Endothelial cell of umbilical vein (primary cell): ENCODE data around the gene IL6. TPM values are rescaled to one million over a fixed set of nuclear protein-coding genes. Genes with fewer than 3 reads are reported as not detected.
"Not testable (repeated sequence)": the region's sequence is repeated elsewhere in the genome, so short reads cannot be mapped to it uniquely, and the experiment has no call there.

ENCODE experiments used
- BruUV-seq: library from RNA; stranded (reverse); fragments of 400-500 nt; replicated peaks from 2 replicates; lab custom pipeline; 2021; lab: Mats Ljungman, UMichigan
- CTCF ChIA-PET: fragments of 300-600, 350-600 bp; sonication (Branson Sonifier 250); formaldehyde crosslinking; loops from one replicate; lab custom pipeline; 2021; ENCODE audit warnings: antibody characterized with exemption, inconsistent platforms; lab: Charles Lee
- POLR2A ChIA-PET: fragments of 300-600, 350-600 bp; sonication (Branson Sonifier 250); formaldehyde crosslinking; loops from one replicate; lab custom pipeline; 2021; ENCODE audit warnings: antibody characterized with exemption, inconsistent platforms; lab: Charles Lee
- DNase-seq: peaks from one replicate; pipeline ENCODE4 v3.0.0-alpha.2; 2011; ENCODE audit warnings: low read depth, low spot score
- FAIRE-seq: peaks from 2 replicates; lab custom pipeline; 2011; peaks lifted over from hg19 to GRCh38; lab: Jason Lieb, UNC
- H2AFZ ChIP-seq: 2 replicates; pipeline ENCODE4 v1.6.0; 2012; ENCODE audit warnings: low read depth, low read length, control low read depth, inconsistent platforms
- H3K27ac ChIP-seq: 2 replicates; pipeline ENCODE4 v1.5.1; 2011; ENCODE audit warnings: low read depth, mild to moderate bottlenecking, control low read depth, low read length, moderate library complexity; ENCODE audit not compliant: insufficient read depth
- H3K27me3 ChIP-seq, 2 experiments: 2 replicates each; pipeline versions ENCODE4 v1.6.0 to v1.6.1; 2011; ENCODE audit warnings: low read length in 2 of 2, mixed read lengths in 1 of 2; ENCODE audit not compliant: control insufficient read depth in 2 of 2, insufficient read depth in 2 of 2
- H3K36me3 ChIP-seq, 2 experiments: 2 replicates in 1 of 2; 3 replicates in 1 of 2; pipeline ENCODE4 v1.5.1; 2011; ENCODE audit warnings: low read length in 2 of 2, mild to moderate bottlenecking in 1 of 2, moderate library complexity in 1 of 2; ENCODE audit not compliant: control insufficient read depth in 2 of 2, insufficient read depth in 2 of 2; ENCODE audit errors: extremely low read depth in 1 of 2
- H3K4me1 ChIP-seq: 3 replicates; pipeline ENCODE4 v1.5.1; 2011; ENCODE audit warnings: mild to moderate bottlenecking, low read length; ENCODE audit not compliant: control insufficient read depth, insufficient read depth; ENCODE audit errors: extremely low read depth
- H3K4me2 ChIP-seq: 2 replicates; pipeline ENCODE4 v1.6.1; 2011; ENCODE audit warnings: low read length, control low read depth, mixed read lengths; ENCODE audit not compliant: insufficient read depth
- H3K4me3 ChIP-seq, 3 experiments: fragments of 200-600 bp in 1 of 3; sonication (generic), shearing (Covaris generic) in 1 of 3; replicated peaks in 1 of 3; 2 replicates each; pipeline ENCODE4 v1.5.1; 2011 to 2016; ENCODE audit warnings: control low read depth in 3 of 3, low read length in 3 of 3, mild to moderate bottlenecking in 2 of 3, inconsistent platforms in 1 of 3, low read depth in 1 of 3, moderate library complexity in 1 of 3; ENCODE audit not compliant: insufficient read depth in 1 of 3
- H3K79me2 ChIP-seq: 2 replicates; pipeline ENCODE4 v1.6.0; 2012; ENCODE audit warnings: low read length, inconsistent platforms; ENCODE audit not compliant: control insufficient read depth, insufficient read depth
- H3K9ac ChIP-seq: replicated peaks from 2 replicates; pipeline ENCODE3; 2011; ENCODE audit warnings: low read length, control low read depth; ENCODE audit not compliant: insufficient read depth; ENCODE audit errors: extremely low read depth
- H3K9me1 ChIP-seq: replicated peaks from 3 replicates; pipeline ENCODE4 v1.6.0; 2011; ENCODE audit warnings: mild to moderate bottlenecking, low read length; ENCODE audit not compliant: control insufficient read depth, insufficient read depth; ENCODE audit errors: extremely low read depth
- H3K9me3 ChIP-seq: replicated peaks from 2 replicates; pipeline ENCODE4 v1.5.1; 2012; ENCODE audit warnings: low read length, inconsistent platforms; ENCODE audit not compliant: control insufficient read depth, insufficient read depth
- H4K20me1 ChIP-seq: replicated peaks from 2 replicates; pipeline ENCODE3; 2011; ENCODE audit warnings: mild to moderate bottlenecking, low read length; ENCODE audit not compliant: control insufficient read depth, insufficient read depth; ENCODE audit errors: extremely low read depth
- FOS ChIP-seq: IDR thresholded peaks from 2 replicates; pipeline ENCODE4 v1.6.1; 2011; ENCODE audit warnings: mild to moderate bottlenecking, low read length, moderate library complexity, borderline replicate concordance; ENCODE audit not compliant: insufficient read depth
- JUN ChIP-seq: IDR thresholded peaks from 2 replicates; pipeline ENCODE4 v1.6.1; 2011; ENCODE audit warnings: borderline replicate concordance, low read depth; ENCODE audit not compliant: insufficient read length, insufficient read depth
- dilution Hi-C: fragments of 300-500 bp; cut with MboI; formaldehyde crosslinking; loops from one replicate; pipeline ENCODE4 v1.15.0; 2019; ENCODE audit warnings: low sequenced_read_pairs; ENCODE audit not compliant: extremely low pct_ligation_motif_present
- intact Hi-C: fragments of 100-400 bp; cut with micrococcal nuclease; formaldehyde crosslinking; loops from one replicate; pipeline ENCODE4 v1.10.0; 2022
- polyA plus RNA-seq, 4 experiments: library from polyadenylated mRNA; depleted of rRNA in 3 of 4; stranded (reverse) in 3 of 4; unstranded in 1 of 4; fragments of >200 nt; gene quantifications; 2 replicates each; pipeline versions ENCODE4 v1.2.1 to v1.2.3, GENCODE V29; 2011 to 2012; ENCODE audit warnings: missing spikeins in 1 of 4
- total RNA-seq: library from RNA; stranded (reverse); gene quantifications from 2 replicates; pipeline ENCODE4 v1.2.3, GENCODE V29; 2021

Gene IL6
- total and polyA plus RNA-seq, 2 donors (not counting 3 experiments of a cell fraction or from before 2014, with no cell fraction given): 11.0 to 16.5 TPM

GRCh38 chr7:22776964-22777363, 50.0 kb downstream of the IL6 start:
- Histone ChIP-seq H3K79me2 (no peaks in the 10 kb centered on the region), H3K9me1 (no peaks in the 10 kb centered on the region), H2AFZ (no peak overlapping the region), H4K20me1 (no peaks in the 10 kb centered on the region), H3K27ac (no peak overlapping the region), H3K36me3 (no peaks in the 10 kb centered on the region), H3K27me3 (no peaks in the 10 kb centered on the region), H3K4me2 (no peak overlapping the region), H3K9ac (no peak overlapping the region), H3K4me1 (no peaks in the 10 kb centered on the region), H3K9me3 (no peaks in the 10 kb centered on the region), H3K4me3 (no peak overlapping the region)
- intact Hi-C loops: loop anchor here (1.0 kb wide), 1 partner anchor 38 kb away; no protein-coding TSS in a partner anchor
- no peak for TF ChIP-seq JUN
- no peak for TF ChIP-seq FOS
- CTCF ChIA-PET: interaction anchor here (1.3 kb wide), 1 partner anchor 309 kb away, joined by 3 read pairs; no protein-coding TSS in a partner anchor
- no TSS peak for BruUV-seq
- dilution Hi-C loops: no loop called here
- POLR2A ChIA-PET: no interaction called here
- FAIRE-seq: no peak
- DNase-seq: no peak

- H3K4me2 ChIP-seq, H3K36me3 ChIP-seq, H3K9me3 ChIP-seq, H3K4me1 ChIP-seq, BruUV-seq, POLR2A ChIA-PET, H3K27ac ChIP-seq, H2AFZ ChIP-seq, DNase-seq, dilution Hi-C loops, FAIRE-seq, H3K9ac ChIP-seq, H3K79me2 ChIP-seq, H3K4me3 ChIP-seq, H3K9me1 ChIP-seq, intact Hi-C loops, H3K27me3 ChIP-seq, H4K20me1 ChIP-seq: not testable (repeated sequence)
- CTCF ChIA-PET: interaction anchor here (1.1 to 2.6 kb wide), 8 partner anchors 11 to 275 kb away, joined by 3 to 17 read pairs (median 4); partner anchors contain the start of gene IL6
Observed at GRCh38 chr7:22779730-22780323, 52.8 kb downstream of the IL6 start.
